Hepatocyte (in vitro differentiated cells): ENCODE data around the gene SERPINE1. TPM values are rescaled to one million over a fixed set of nuclear protein-coding genes. Genes with fewer than 3 reads are reported as not detected.

Source experiments
- DNase-seq: peaks from one replicate; pipeline ENCODE4 v3.0.0-alpha.2; 2016; ENCODE audit warnings: low spot score
- H2AFZ ChIP-seq: fragments of 200-600 bp; sonication (generic); 2 replicates; pipeline ENCODE4 v1.6.0; 2016; ENCODE audit warnings: antibody characterized with exemption, mild to moderate bottlenecking
- H3K27ac ChIP-seq: fragments of 200-600 bp; sonication (generic); 2 replicates; pipeline ENCODE4 v1.5.1; 2016; ENCODE audit warnings: mild to moderate bottlenecking
- H3K27me3 ChIP-seq: fragments of 200-600 bp; sonication (generic); 2 replicates; pipeline ENCODE4 v1.6.1; 2016
- H3K36me3 ChIP-seq: fragments of 200-600 bp; sonication (generic); replicated peaks from 2 replicates; pipeline ENCODE4 v1.5.1; 2016; ENCODE audit warnings: low read depth; ENCODE audit not compliant: insufficient read depth
- H3K4me1 ChIP-seq: fragments of 200-600 bp; sonication (generic); 2 replicates; pipeline ENCODE4 v1.5.1; 2016; ENCODE audit warnings: mild to moderate bottlenecking, moderate library complexity; ENCODE audit not compliant: insufficient read depth
- H3K4me2 ChIP-seq: fragments of 200-600 bp; sonication (generic); 2 replicates; pipeline ENCODE4 v1.6.0; 2016
- H3K4me3 ChIP-seq: fragments of 200-600 bp; sonication (generic); 2 replicates; pipeline ENCODE4 v1.5.1; 2016; ENCODE audit warnings: mild to moderate bottlenecking
- H3K79me2 ChIP-seq: fragments of 200-600 bp; sonication (generic); 2 replicates; pipeline ENCODE4 v1.6.0; 2017; ENCODE audit warnings: mild to moderate bottlenecking
- H3K9me2 ChIP-seq: fragments of 200-600 bp; sonication (generic); replicated peaks from 2 replicates; pipeline ENCODE4 v1.6.0; 2017; ENCODE audit warnings: mild to moderate bottlenecking; ENCODE audit not compliant: insufficient read depth
- H3K9me3 ChIP-seq: fragments of 200-600 bp; sonication (generic); 2 replicates; pipeline ENCODE4 v1.5.1; 2016; ENCODE audit warnings: low read depth, mild to moderate bottlenecking
- H4K20me1 ChIP-seq: fragments of 200-600 bp; sonication (generic); 2 replicates; pipeline ENCODE4 v1.6.0; 2016; ENCODE audit warnings: mild to moderate bottlenecking; ENCODE audit not compliant: insufficient read depth, poor library complexity, severe bottlenecking
- CTCF ChIP-seq: fragments of 200-600 bp; sonication (generic); IDR thresholded peaks from 2 replicates; pipeline ENCODE4 v1.5.1; 2016; ENCODE audit warnings: antibody characterized with exemption, mild to moderate bottlenecking; ENCODE audit not compliant: poor library complexity
- EZH2 ChIP-seq: fragments of 200-600 bp; sonication (generic); IDR thresholded peaks from 2 replicates; pipeline ENCODE4 v1.6.1; 2016; ENCODE audit warnings: antibody characterized with exemption, mild to moderate bottlenecking, borderline replicate concordance
- EZH2phosphoT487 ChIP-seq: fragments of 200-600 bp; sonication (generic); IDR thresholded peaks from one replicate; pipeline ENCODE4 v1.6.1; 2018; ENCODE audit warnings: antibody characterized with exemption, mild to moderate bottlenecking, low read depth, moderate library complexity; ENCODE audit not compliant: unreplicated experiment, severe bottlenecking
- whole genome bisulfite sequencing: methylation state at CpG from one replicate; pipeline ENCODE4 v1.1.6; 2016; ENCODE audit warnings: low lambda C conversion rate; ENCODE audit errors: missing lambda C conversion rate; 5-methylcytosine and 5-hydroxymethylcytosine counted together
- polyA plus RNA-seq: library from polyadenylated mRNA; unstranded; fragments of >200 nt; fragmentation: Nextera tagmentation; extraction: Ambion mirVana; gene quantifications from 2 replicates; pipeline ENCODE4 v1.2.1, GENCODE V29; 2016
- total RNA-seq: library from RNA; depleted of rRNA; stranded (reverse); fragments of >200 nt; gene quantifications from 2 replicates; pipeline ENCODE4 v1.2.3, GENCODE V29; 2014

Gene SERPINE1
- total and polyA plus RNA-seq, 2 experiments from 2014 or later, result 98.2 to 185 TPM

- Histone ChIP-seq H3K4me2 (peak overlapping the region; percentile 70), H2AFZ (no peak overlapping the region), H3K79me2 (no peaks in the 10 kb centered on the region), H3K9me2 (no peaks in the 10 kb centered on the region), H4K20me1 (no peaks in the 10 kb centered on the region), H3K4me3 (no peak overlapping the region), H3K36me3 (no peaks in the 10 kb centered on the region), H3K27ac (no peak overlapping the region), H3K9me3 (no peaks in the 10 kb centered on the region), H3K27me3 (peaks cover 98% of the 10 kb centered on the region), H3K4me1 (peaks cover 20% of the 10 kb centered on the region)
- 6% methylated on average over 49 of the region's 53 CpGs for WGBS
- TF ChIP-seq EZH2phosphoT487 (peak; percentile 14), EZH2 (no peak), CTCF (no peak)
- peak; percentile 46 for DNase-seq
These were observed 46.2 kb downstream of the SERPINE1 start for GRCh38 chr7:101172854-101173751.

- Histone ChIP-seq H3K4me2 (peak overlapping the region; percentile 68), H3K9me2 (no peaks in the 10 kb centered on the region), H3K79me2 (no peaks in the 10 kb centered on the region), H3K27me3 (peaks cover 97% of the 10 kb centered on the region), H3K9me3 (no peaks in the 10 kb centered on the region), H3K27ac (no peak overlapping the region), H3K4me3 (no peak overlapping the region), H3K36me3 (no peaks in the 10 kb centered on the region), H3K4me1 (peaks cover 20% of the 10 kb centered on the region), H4K20me1 (no peaks in the 10 kb centered on the region), H2AFZ (no peak overlapping the region)
- TF ChIP-seq EZH2, result no peak
- peak; percentile 17 for TF ChIP-seq EZH2phosphoT487
- TF ChIP-seq CTCF, result no peak
- WGBS, result 13% methylated on average over 11 of the region's 16 CpGs
- no peak for DNase-seq
These were observed 46.9 kb downstream of the SERPINE1 start for GRCh38 chr7:101173752-101174244.

GRCh38 chr7:101174322-101174854 lies 47.5 kb downstream of the SERPINE1 start:
- 8% methylated on average over 27 of the region's 28 CpGs for WGBS

GRCh38 chr7:101175664-101176063 lies 48.8 kb downstream of the SERPINE1 start:
- H3K36me3 ChIP-seq, result no peaks in the 10 kb centered on the region
- H3K4me2 ChIP-seq, result no peak overlapping the region
- H2AFZ ChIP-seq, result no peak overlapping the region
- H3K79me2 ChIP-seq, result no peaks in the 10 kb centered on the region
- DNase-seq, result no peak
- peaks cover 97% of the 10 kb centered on the region for H3K27me3 ChIP-seq
- H3K9me3 ChIP-seq, result no peaks in the 10 kb centered on the region
- no peaks in the 10 kb centered on the region for H3K9me2 ChIP-seq
- no peak overlapping the region for H3K4me3 ChIP-seq
- H3K4me1 ChIP-seq, result peaks cover 21% of the 10 kb centered on the region
- WGBS, result 43% methylated on average over 3 of the region's 3 CpGs
- no peak overlapping the region for H3K27ac ChIP-seq
- H4K20me1 ChIP-seq, result no peaks in the 10 kb centered on the region
- no peak for TF ChIP-seq CTCF
- no peak for TF ChIP-seq EZH2phosphoT487
- no peak for TF ChIP-seq EZH2

More at GRCh38 chr7:101174322-101174854, 47.5 kb downstream of the SERPINE1 start:
- Histone ChIP-seq H3K27me3 (peaks cover 97% of the 10 kb centered on the region), H3K79me2 (no peaks in the 10 kb centered on the region), H2AFZ (no peak overlapping the region), H3K36me3 (no peaks in the 10 kb centered on the region), H3K4me2 (no peak overlapping the region), H4K20me1 (no peaks in the 10 kb centered on the region), H3K9me2 (no peaks in the 10 kb centered on the region), H3K4me1 (peaks cover 20% of the 10 kb centered on the region), H3K9me3 (no peaks in the 10 kb centered on the region), H3K4me3 (no peak overlapping the region), H3K27ac (no peak overlapping the region)
- peak; percentile 76 for TF ChIP-seq EZH2
- TF ChIP-seq EZH2phosphoT487, result no peak
- DNase-seq, result no peak
